HepG2 (cell line): Measurements from ENCODE around the gene HOXC11. TPM values are rescaled to one million over a fixed set of nuclear protein-coding genes. Genes with fewer than 3 reads are reported as not detected.

Experiments
- ATAC-seq: fragments of 200-7000 bp; cut with Tn5 transposase; 3 replicates; pipeline ENCODE4 v1.9.1; 2020; ENCODE audit warnings: mild to moderate bottlenecking, moderate library complexity
- BruUV-seq: library from RNA; stranded (reverse); fragments of 400-500 nt; replicated peaks from 2 replicates; lab custom pipeline; 2021; lab: Mats Ljungman, UMichigan
- CTCF ChIA-PET: fragments of 300-600 bp; formaldehyde crosslinking; extraction: SDS; loops from one replicate; lab custom pipeline; 2021; ENCODE audit warnings: low total read pairs, inconsistent platforms, low intra/inter-chr PET ratio; lab: Yijun Ruan, JAX
- POLR2A ChIA-PET: fragments of 350-600 bp; sonication (Branson Sonifier 250); formaldehyde crosslinking; loops from one replicate; lab custom pipeline; 2020; ENCODE audit warnings: antibody characterized with exemption, inconsistent platforms; lab: Yijun Ruan, JAX
- DNase-seq: peaks from one replicate; pipeline ENCODE4 v3.0.0-alpha.2; 2015; ENCODE audit warnings: low spot score
- FAIRE-seq: peaks from 3 replicates; lab custom pipeline; 2011; peaks lifted over from hg19 to GRCh38; lab: Jason Lieb, UNC
- H2AFZ ChIP-seq: one replicate; pipeline ENCODE4 v1.6.1; 2011; ENCODE audit warnings: low read length, inconsistent platforms
- H3K27ac ChIP-seq: fragments of 300-600 bp; 3 replicates; pipeline ENCODE4 v1.8.0; 2011; ENCODE audit warnings: mixed run types, mild to moderate bottlenecking, mixed read lengths, low read length, inconsistent platforms; ENCODE audit not compliant: insufficient read depth; ENCODE audit errors: extremely low read length
- H3K27me3 ChIP-seq, 2 experiments: fragments of 200-600 bp in 1 of 2; 2 replicates in 1 of 2; 3 replicates in 1 of 2; pipeline versions ENCODE4 v1.6.0 to v1.8.0; 2011; ENCODE audit warnings: low read length in 2 of 2, mild to moderate bottlenecking in 2 of 2, moderate library complexity in 2 of 2, inconsistent platforms in 1 of 2; ENCODE audit not compliant: insufficient read depth in 2 of 2, control insufficient read depth in 1 of 2
- H3K36me3 ChIP-seq, 2 experiments: fragments of 200-600 bp in 1 of 2; replicated peaks in 1 of 2; 2 replicates in 1 of 2; 3 replicates in 1 of 2; pipeline versions ENCODE4 v1.5.1 to v1.8.0; 2011; ENCODE audit warnings: low read length in 2 of 2, inconsistent platforms in 1 of 2; ENCODE audit not compliant: insufficient read depth in 2 of 2, control insufficient read depth in 1 of 2
- H3K4me1 ChIP-seq: 2 replicates; pipeline ENCODE4 v1.5.1; 2012; ENCODE audit warnings: low read length, inconsistent platforms; ENCODE audit not compliant: insufficient read depth
- H3K4me2 ChIP-seq: 2 replicates; pipeline ENCODE4 v1.6.0; 2011; ENCODE audit warnings: low read depth, low read length, inconsistent platforms
- H3K4me3 ChIP-seq, 3 experiments: fragments of 200-600 bp in 1 of 3; sonication (generic), shearing (Covaris generic) in 1 of 3; replicated peaks in 1 of 3; 2 replicates each; pipeline ENCODE4 v1.5.1; 2011 to 2016; ENCODE audit warnings: low read length in 3 of 3, inconsistent platforms in 2 of 3, low read depth in 2 of 3, mild to moderate bottlenecking in 2 of 3, control low read depth in 1 of 3, mixed read lengths in 1 of 3; ENCODE audit not compliant: insufficient read depth in 1 of 3
- H3K79me2 ChIP-seq: one replicate; pipeline ENCODE4 v1.6.1; 2011; ENCODE audit warnings: low read length, inconsistent platforms; ENCODE audit not compliant: insufficient read depth
- H3K9ac ChIP-seq: 2 replicates; pipeline ENCODE4 v1.6.0; 2011; ENCODE audit warnings: mild to moderate bottlenecking, low read depth, low read length, inconsistent platforms; ENCODE audit not compliant: insufficient read depth
- H3K9me3 ChIP-seq: 2 replicates; pipeline ENCODE4 v1.5.1; 2012; ENCODE audit warnings: mild to moderate bottlenecking, low read length
- H4K20me1 ChIP-seq: 2 replicates; pipeline ENCODE4 v1.6.0; 2011; ENCODE audit warnings: inconsistent platforms, mild to moderate bottlenecking, low read length, moderate library complexity; ENCODE audit not compliant: insufficient read depth
- CREB1 ChIP-seq, 2 experiments: fragments of 450-650 bp in 1 of 2; IDR thresholded peaks; 2 replicates each; pipeline ENCODE4 v1.6.1; 2016 to 2017; ENCODE audit warnings: control low read depth in 1 of 2, mild to moderate bottlenecking in 1 of 2, missing compliant biosample characterization in 1 of 2, missing genetic modification characterization in 1 of 2
- HES4 ChIP-seq: sonication (generic); formaldehyde crosslinking; IDR thresholded peaks from 2 replicates; pipeline ENCODE4 v1.9.0; 2021; ENCODE audit warnings: mild to moderate bottlenecking, missing genetic modification reagents, borderline replicate concordance
- HNRNPUL1 ChIP-seq: fragments of 200-400 bp; formaldehyde crosslinking; IDR thresholded peaks from 2 replicates; pipeline ENCODE4 v1.6.1; 2017; ENCODE audit warnings: low read depth, mild to moderate bottlenecking, low read length, moderate library complexity
- HOXA9 ChIP-seq: sonication (generic); formaldehyde crosslinking; IDR thresholded peaks from 2 replicates; pipeline ENCODE4 v1.8.1; 2022; ENCODE audit warnings: missing genetic modification reagents, mild to moderate bottlenecking, moderate library complexity, borderline replicate concordance
- HOXD1 ChIP-seq: sonication (generic); formaldehyde crosslinking; IDR thresholded peaks from 2 replicates; pipeline ENCODE4 v1.5.0; 2020; ENCODE audit warnings: missing genetic modification reagents
- PHF5A ChIP-seq: IDR thresholded peaks from one replicate; pipeline ENCODE4 v1.6.1; 2018; ENCODE audit warnings: low read depth, missing genetic modification reagents; ENCODE audit not compliant: unreplicated experiment
- POLR2A ChIP-seq, 2 experiments: IDR thresholded peaks; 2 replicates each; pipeline ENCODE4 v1.6.1; 2011; ENCODE audit warnings: low read depth in 2 of 2, low read length in 2 of 2, mild to moderate bottlenecking in 1 of 2, moderate library complexity in 1 of 2; ENCODE audit not compliant: insufficient read depth in 1 of 2
- REXO4 ChIP-seq: sonication (generic); formaldehyde crosslinking; IDR thresholded peaks from 2 replicates; pipeline ENCODE4 v1.8.0; 2022; ENCODE audit warnings: missing genetic modification reagents, mild to moderate bottlenecking, borderline replicate concordance
- RFX3 ChIP-seq: IDR thresholded peaks from 2 replicates; pipeline ENCODE4 v1.6.1; 2016; ENCODE audit warnings: missing biosample characterization, missing genetic modification reagents
- SRSF1 ChIP-seq: fragments of 200-400 bp; formaldehyde crosslinking; optimal IDR thresholded peaks from 2 replicates; pipeline ENCODE3; 2017; ENCODE audit warnings: mild to moderate bottlenecking, low read depth, low read length, moderate library complexity
- ZNF138 ChIP-seq: sonication (generic); formaldehyde crosslinking; IDR thresholded peaks from 2 replicates; pipeline ENCODE4 v1.5.0; 2020; ENCODE audit warnings: mild to moderate bottlenecking, low read depth, missing genetic modification reagents
- ZNF280B ChIP-seq: sonication (generic); formaldehyde crosslinking; IDR thresholded peaks from 2 replicates; pipeline ENCODE4 v1.5.0; 2020; ENCODE audit warnings: missing genetic modification reagents, mild to moderate bottlenecking, borderline replicate concordance
- in situ Hi-C: cut with HindIII; loops from 2 replicates; pipeline ENCODE4 v1.10.0; 2017; ENCODE audit warnings: low pct_unique_long_range_greater_than_20kb; ENCODE audit not compliant: extremely low pct_ligation_motif_present
- intact Hi-C: fragments of 100-400 bp; cut with micrococcal nuclease; formaldehyde crosslinking; loops from one replicate; pipeline ENCODE4 v1.10.0; 2022; ENCODE audit not compliant: unreplicated experiment
- polyA plus RNA-seq, 8 experiments: library from polyadenylated mRNA; depleted of rRNA in 3 of 8; stranded (reverse) in 7 of 8; unstranded in 1 of 8; fragments of >200 nt; fragmentation: Illumina TruSeq in 4 of 8; extraction: Trizol in 4 of 8; gene quantifications; 2 replicates each; pipeline versions ENCODE4 v1.2.1 to v1.2.3, GENCODE V29; 2011 to 2016; ENCODE audit warnings: low read depth in 4 of 8, missing spikeins in 1 of 8, mixed read lengths in 1 of 8; ENCODE audit not compliant: insufficient read depth in 1 of 8
- total RNA-seq, 5 experiments: library from RNA; depleted of rRNA; stranded (reverse); fragments of >200 nt; fragmentation: Illumina TruSeq; extraction: Trizol; gene quantifications; 2 replicates each; pipeline ENCODE4 v1.2.3, GENCODE V29; 2016; ENCODE audit warnings: low read depth in 1 of 5

HOXC11 gene
- total and polyA plus RNA-seq, 2 of the 13 experiments (the other 11 are each of a cell fraction or from before 2014, with no cell fraction given), result not detected

- no peak for TF ChIP-seq RFX3
- no peak for TF ChIP-seq HES4 (CRISPR knock-in tag)
- TF ChIP-seq CREB1 (IDR thresholded peaks at IDR 0.05), result no peak
- no peak for TF ChIP-seq CREB1 (CRISPR knock-in tag; IDR thresholded peaks at IDR 0.05)
- TF ChIP-seq HOXD1, result no peak
- no peak for TF ChIP-seq REXO4
- no peak for TF ChIP-seq ZNF280B
- TF ChIP-seq PHF5A, result no peak
- no peak for TF ChIP-seq HOXA9 (CRISPR knock-in tag)
- no peak for TF ChIP-seq POLR2A (IDR thresholded peaks at IDR 0.05; ENCODE audit: insufficient read depth in 1 of 2, low read depth in 2 of 2, low read length in 2 of 2)
- TF ChIP-seq ZNF138 (CRISPR knock-in tag), result no peak
- TF ChIP-seq HNRNPUL1, result no peak
- no peak for TF ChIP-seq SRSF1
- Histone ChIP-seq H3K9ac (no peak overlapping the region), H4K20me1 (no peaks in the 10 kb centered on the region), H3K27ac (no peak overlapping the region), H3K36me3 (no peaks in the 10 kb centered on the region), H3K4me1 (no peaks in the 10 kb centered on the region), H3K4me2 (no peak overlapping the region), H3K79me2 (no peaks in the 10 kb centered on the region), H3K9me3 (no peaks in the 10 kb centered on the region), H3K27me3 (peaks cover 13 to 88% of the 10 kb centered on the region in 2 experiments), H3K4me3 (no peak overlapping the region), H2AFZ (no peak overlapping the region)
- intact Hi-C loops (no loop called here), in situ Hi-C loops (loop anchor here (25.0 kb wide), 1 partner anchor 154 kb away; no protein-coding TSS in a partner anchor)
- no peak for FAIRE-seq
- no peak for DNase-seq
- ChIA-PET CTCF (no interaction called here), POLR2A (no interaction called here)
- BruUV-seq, result no TSS peak
- ATAC-seq, result no peak
Measured at GRCh38 chr12:53941187-53941586, 31.7 kb upstream of the HOXC11 start.
